Left ventricle myocardium inferior (tissue), 1 donor: ENCODE results near the gene DOC2B. TPM values are rescaled to one million over a fixed set of nuclear protein-coding genes. Genes with fewer than 3 reads are reported as not detected.
"Not testable (repeated sequence)": the region's sequence is repeated elsewhere in the genome, so short reads cannot be mapped to it uniquely, and the experiment has no call there.

Experiments
- DNase-seq: peaks from one replicate; pipeline ENCODE4 v3.0.0-alpha.2; 2020
- H3K27ac ChIP-seq: fragments of 200-600 bp; replicated peaks from 2 replicates; pipeline ENCODE4 v1.8.0; 2021
- H3K27me3 ChIP-seq: fragments of 200-600 bp; 2 replicates; pipeline ENCODE4 v1.8.0; 2021; ENCODE audit warnings: low read depth
- H3K36me3 ChIP-seq: fragments of 200-600 bp; 2 replicates; pipeline ENCODE4 v1.8.0; 2021
- H3K4me1 ChIP-seq: fragments of 200-600 bp; 2 replicates; pipeline ENCODE4 v1.8.0; 2021
- H3K4me3 ChIP-seq: fragments of 200-600 bp; 2 replicates; pipeline ENCODE4 v1.8.0; 2021; ENCODE audit warnings: mild to moderate bottlenecking, moderate library complexity
- H3K9me3 ChIP-seq: fragments of 200-600 bp; replicated peaks from 2 replicates; pipeline ENCODE4 v1.8.0; 2021
- CTCF ChIP-seq: fragments of 200-600 bp; IDR thresholded peaks from 2 replicates; pipeline ENCODE4 v1.8.0; 2021; ENCODE audit warnings: antibody characterized with exemption, mild to moderate bottlenecking, borderline replicate concordance
- intact Hi-C: fragments of 100-400 bp; cut with micrococcal nuclease; formaldehyde crosslinking; loops from one replicate; pipeline ENCODE4 v1.11.0; 2022
- total RNA-seq: library from RNA; stranded (reverse); fragmentation: NEBNext Ultra II Directional; extraction: Animal tissue kit (Norgen Biotek cat#: 25700); gene quantifications from one replicate; pipeline ENCODE4 v1.2.1, GENCODE V29; 2021
- donor health status: DM: no; HTN: yes; CAD: no; lungs with severe emphysema.

The DOC2B gene
- total RNA-seq, 1 donor from 2014 or later: 2.7 TPM

GRCh38 chr17:205817-206216 is 24.4 kb upstream of the DOC2B start:
- H3K27me3 ChIP-seq: peaks cover 43% of the 10 kb centered on the region
- H3K36me3 ChIP-seq: no peaks in the 10 kb centered on the region
- H3K4me3 ChIP-seq: no peak overlapping the region
- no peaks in the 10 kb centered on the region for H3K9me3 ChIP-seq
- no peak overlapping the region for H3K27ac ChIP-seq
- DNase-seq: no peak
- TF ChIP-seq CTCF: no peak
- H3K4me1 ChIP-seq: peaks cover under 1% of the 10 kb centered on the region
- intact Hi-C loops: no loop called here

- H3K27me3 ChIP-seq: peaks cover 40% of the 10 kb centered on the region
- no peak for DNase-seq
- intact Hi-C loops: no loop called here
Measured at GRCh38 chr17:205148-205669, 23.8 kb upstream of the DOC2B start.

GRCh38 chr17:204427-205147 is 23.1 kb upstream of the DOC2B start:
- Histone ChIP-seq H3K27me3 (peaks cover 38% of the 10 kb centered on the region), H3K4me1 (peaks cover 13% of the 10 kb centered on the region), H3K9me3 (no peaks in the 10 kb centered on the region), H3K27ac (no peak overlapping the region), H3K36me3 (no peaks in the 10 kb centered on the region), H3K4me3 (no peak overlapping the region)
- TF ChIP-seq CTCF: no peak
- DNase-seq: no peak
- intact Hi-C loops: no loop called here

More at GRCh38 chr17:205148-205669, 23.8 kb upstream of the DOC2B start:
- TF ChIP-seq CTCF: no peak
- Histone ChIP-seq H3K27ac (no peak overlapping the region), H3K9me3 (no peaks in the 10 kb centered on the region), H3K36me3 (no peaks in the 10 kb centered on the region), H3K4me1 (peaks cover 7% of the 10 kb centered on the region), H3K4me3 (no peak overlapping the region)

- H3K4me1 ChIP-seq: peaks cover 25% of the 10 kb centered on the region
- DNase-seq: no peak
- H3K27me3 ChIP-seq: peaks cover 29% of the 10 kb centered on the region
- no peak overlapping the region for H3K27ac ChIP-seq
- intact Hi-C loops: no loop called here
- no peaks in the 10 kb centered on the region for H3K36me3 ChIP-seq
- no peak for TF ChIP-seq CTCF
- no peak overlapping the region for H3K4me3 ChIP-seq
- no peaks in the 10 kb centered on the region for H3K9me3 ChIP-seq
Measured at GRCh38 chr17:202501-202951, 21.1 kb upstream of the DOC2B start.

DNA sequence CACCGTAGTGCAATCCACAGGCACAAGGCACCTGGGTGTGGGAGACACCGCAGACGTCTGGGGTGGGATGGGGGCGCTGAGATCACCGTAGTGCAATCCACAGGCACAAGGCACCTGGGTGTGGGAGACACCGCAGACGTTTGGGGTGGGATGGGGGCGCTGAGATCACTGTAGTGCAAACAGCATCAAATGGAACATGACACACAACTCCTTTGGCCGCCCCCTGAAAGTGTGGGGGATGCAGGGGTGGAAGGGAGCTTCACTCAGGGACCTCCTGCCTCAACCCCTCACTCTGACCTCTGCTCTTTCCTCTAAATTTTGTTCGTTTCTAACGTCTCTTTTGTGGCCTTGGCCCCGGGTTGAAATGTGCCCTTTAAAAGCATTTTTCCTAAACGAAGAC is 20.3 kb upstream of the DOC2B start:
- DNase-seq, H3K9me3 ChIP-seq, intact Hi-C loops, H3K36me3 ChIP-seq, H3K4me3 ChIP-seq, H3K27ac ChIP-seq: not testable (repeated sequence)
- Histone ChIP-seq H3K4me1 (peaks cover 25% of the 10 kb centered on the region), H3K27me3 (peaks cover 31% of the 10 kb centered on the region)

- H3K27ac ChIP-seq, H3K36me3 ChIP-seq, DNase-seq, H3K4me3 ChIP-seq, H3K9me3 ChIP-seq, intact Hi-C loops: not testable (repeated sequence)
- H3K27me3 ChIP-seq: peaks cover 36% of the 10 kb centered on the region
- peaks cover 25% of the 10 kb centered on the region for H3K4me1 ChIP-seq
Measured at GRCh38 chr17:201257-201656, 19.8 kb upstream of the DOC2B start.
